CD14-positive monocyte (primary cell): ENCODE results near the gene BCAR1. TPM values are rescaled to one million over a fixed set of nuclear protein-coding genes. Genes with fewer than 3 reads are reported as not detected.

Experiments
- DNase-seq, 3 donors: peaks; one replicate each; pipeline ENCODE4 v3.0.0-alpha.2; 2011 to 2022
- H2AFZ ChIP-seq: 2 replicates; pipeline ENCODE4 v1.6.0; 2012; ENCODE audit warnings: mild to moderate bottlenecking, low read depth, low read length, inconsistent platforms; ENCODE audit not compliant: insufficient read depth, poor library complexity, severe bottlenecking
- H3K27ac ChIP-seq, 2 donors: 1 replicate in 1 of 2; 2 replicates in 1 of 2; pipeline ENCODE4 v1.5.1; 2012 to 2013; ENCODE audit warnings: low read length in 2 of 2, control low read depth in 1 of 2, inconsistent platforms in 1 of 2, low read depth in 1 of 2, mild to moderate bottlenecking in 1 of 2
- H3K27me3 ChIP-seq, 2 donors: one replicate each; pipeline versions ENCODE4 v1.6.0 to v1.6.1; 2011 to 2013; ENCODE audit warnings: low read length in 2 of 2; ENCODE audit not compliant: control insufficient read depth in 2 of 2, insufficient read depth in 2 of 2
- H3K36me3 ChIP-seq, 2 donors: replicated peaks in 1 of 2; 1 replicate in 1 of 2; 2 replicates in 1 of 2; pipeline versions ENCODE4 v1.5.1 to v1.6.1; 2012 to 2013; ENCODE audit warnings: low read length in 2 of 2, control low read depth in 1 of 2, inconsistent platforms in 1 of 2, mild to moderate bottlenecking in 1 of 2; ENCODE audit not compliant: insufficient read depth in 2 of 2, control insufficient read depth in 1 of 2
- H3K4me1 ChIP-seq, 2 donors: 1 replicate in 1 of 2; 2 replicates in 1 of 2; pipeline versions ENCODE4 v1.5.1 to v1.6.1; 2012 to 2013; ENCODE audit warnings: low read length in 2 of 2, control low read depth in 1 of 2, inconsistent platforms in 1 of 2, mild to moderate bottlenecking in 1 of 2, moderate library complexity in 1 of 2; ENCODE audit not compliant: insufficient read depth in 2 of 2, control insufficient read depth in 1 of 2
- H3K4me2 ChIP-seq: replicated peaks from 2 replicates; pipeline ENCODE3; 2012; ENCODE audit warnings: low read length, moderate library complexity, mild to moderate bottlenecking; ENCODE audit not compliant: poor library complexity, severe bottlenecking; ENCODE audit errors: extremely low read depth
- H3K4me3 ChIP-seq, 3 experiments: fragments of 200-600 bp in 1 of 3; sonication (generic) in 1 of 3; replicated peaks in 1 of 3; 1 replicate in 2 of 3; 2 replicates in 1 of 3; pipeline ENCODE4 v1.5.1; 2011 to 2013; ENCODE audit warnings: low read length in 3 of 3, mild to moderate bottlenecking in 3 of 3, control low read depth in 2 of 3, low read depth in 2 of 3, inconsistent platforms in 1 of 3, moderate library complexity in 1 of 3
- H3K79me2 ChIP-seq: 2 replicates; pipeline ENCODE4 v1.6.0; 2012; ENCODE audit warnings: mild to moderate bottlenecking, control low read depth, inconsistent platforms, low read length, moderate library complexity; ENCODE audit not compliant: insufficient read depth
- H3K9ac ChIP-seq: 2 replicates; pipeline ENCODE4 v1.6.0; 2017; ENCODE audit warnings: low read length, mild to moderate bottlenecking; ENCODE audit not compliant: insufficient read depth, poor library complexity, severe bottlenecking
- H3K9me3 ChIP-seq, 2 donors: replicated peaks in 1 of 2; 1 replicate in 1 of 2; 2 replicates in 1 of 2; pipeline versions ENCODE4 v1.5.1 to v1.6.1; 2012 to 2013; ENCODE audit warnings: low read length in 2 of 2, control low read depth in 1 of 2; ENCODE audit not compliant: control insufficient read depth in 1 of 2, insufficient read depth in 1 of 2
- H4K20me1 ChIP-seq: 2 replicates; pipeline ENCODE4 v1.6.0; 2012; ENCODE audit warnings: mild to moderate bottlenecking, low read length, control low read depth, moderate library complexity; ENCODE audit not compliant: insufficient read depth
- H3K27ac Mint-ChIP-seq, 7 donors: one replicate each; pipeline ENCODE4 v1.8.0; 2020; ENCODE audit warnings: mild to moderate bottlenecking in 7 of 7, mixed read lengths in 7 of 7, moderate library complexity in 6 of 7, inconsistent platforms in 2 of 7
- H3K27me3 Mint-ChIP-seq, 3 donors: one replicate each; pipeline ENCODE4 v1.8.0; 2021 to 2022; ENCODE audit warnings: low read depth in 3 of 3, mild to moderate bottlenecking in 3 of 3, mixed read lengths in 3 of 3, moderate library complexity in 3 of 3, inconsistent platforms in 1 of 3
- H3K36me3 Mint-ChIP-seq, 2 donors: one replicate each; pipeline ENCODE4 v1.8.0; 2020; ENCODE audit warnings: mixed read lengths in 2 of 2, inconsistent platforms in 1 of 2, mild to moderate bottlenecking in 1 of 2
- H3K4me1 Mint-ChIP-seq: one replicate; pipeline ENCODE4 v1.8.0; 2020; ENCODE audit warnings: mild to moderate bottlenecking, mixed read lengths
- H3K4me3 Mint-ChIP-seq, 2 donors: one replicate each; pipeline ENCODE4 v1.8.0; 2020; ENCODE audit warnings: mild to moderate bottlenecking in 2 of 2, mixed read lengths in 2 of 2, moderate library complexity in 1 of 2
- H3K9me3 Mint-ChIP-seq, 7 donors: one replicate each; pipeline ENCODE4 v1.8.0; 2020 to 2022; ENCODE audit warnings: mixed read lengths in 7 of 7, mild to moderate bottlenecking in 6 of 7, moderate library complexity in 6 of 7, inconsistent platforms in 2 of 7
- CTCF ChIP-seq: fragments of 200-600 bp; IDR thresholded peaks from one replicate; pipeline ENCODE4 v1.8.0; 2022; ENCODE audit warnings: antibody characterized with exemption, mild to moderate bottlenecking
- whole genome bisulfite sequencing: methylation state at CpG from one replicate; pipeline ENCODE4 v1.1.5; 2013; ENCODE audit warnings: missing lambda C conversion rate; ENCODE audit not compliant: insufficient coverage; 5-methylcytosine and 5-hydroxymethylcytosine counted together
- intact Hi-C, 2 donors: fragments of 100-400 bp; cut with micrococcal nuclease; formaldehyde crosslinking; loops; one replicate each; pipeline versions ENCODE4 v1.15.0 to v1.15.1; 2023
- polyA plus RNA-seq, 3 donors: library from polyadenylated mRNA; depleted of rRNA in 1 of 3; unstranded in 2 of 3; stranded (reverse) in 1 of 3; fragments of 300-500 nt in 2 of 3; fragments of >200 nt in 1 of 3; fragmentation: Illumina TruSeq in 2 of 3; gene quantifications; 1 replicate in 2 of 3; 2 replicates in 1 of 3; pipeline ENCODE4 v1.2.3, GENCODE V29; 2012 to 2021

The BCAR1 gene
- polyA plus RNA-seq, 3 donors, result not detected

GRCh38 chr16:75195811-75196790, 55.3 kb downstream of the BCAR1 start:
- 89% methylated on average over 21 of the region's 24 CpGs for WGBS
- peaks cover 14 to 37% of the 10 kb centered on the region in 2 donors for H3K27me3 ChIP-seq

More at GRCh38 chr16:75195811-75196790, 55.3 kb downstream of the BCAR1 start:
- Mint-ChIP-seq H3K4me3 (peak overlapping the region in 1 of 2 donors; percentile 13), H3K27me3 (peaks cover 57 to 77% (median 69%) of the 10 kb centered on the region in 3 donors), H3K27ac (no peak overlapping the region), H3K9me3 (peaks cover 0 to 2% (median 0%) of the 10 kb centered on the region in 7 donors), H3K4me1 (peaks cover 1% of the 10 kb centered on the region), H3K36me3 (no peaks in the 10 kb centered on the region)
- DNase-seq, result no peak
- Histone ChIP-seq H3K79me2 (no peaks in the 10 kb centered on the region), H3K4me3 (no peak overlapping the region), H2AFZ (no peak overlapping the region), H3K9me3 (no peaks in the 10 kb centered on the region), H3K36me3 (no peaks in the 10 kb centered on the region), H3K4me1 (no peaks in the 10 kb centered on the region), H3K27ac (no peak overlapping the region), H3K9ac (peak overlapping the region; percentile 1), H4K20me1 (no peaks in the 10 kb centered on the region), H3K4me2 (no peak overlapping the region)
- intact Hi-C loops, result loop anchor here (5.0 to 10.0 kb wide), 2 partner anchors 566 to 569 kb away; no protein-coding TSS in a partner anchor
- no peak for TF ChIP-seq CTCF
